Osteocyte (in vitro differentiated cells): ENCODE results near the gene ADAMTSL3. TPM values are rescaled to one million over a fixed set of nuclear protein-coding genes. Genes with fewer than 3 reads are reported as not detected.

Experiments used
- DNase-seq: peaks from one replicate; pipeline ENCODE4 v3.0.0; 2021; ENCODE audit warnings: mixed read lengths; ENCODE audit not compliant: unreplicated experiment; ENCODE audit errors: extremely low spot score
- H3K27ac Mint-ChIP-seq: one replicate; pipeline ENCODE4 v1.8.0; 2021; ENCODE audit warnings: mild to moderate bottlenecking, mixed read lengths; ENCODE audit not compliant: unreplicated experiment
- H3K27me3 Mint-ChIP-seq: one replicate; pipeline ENCODE4 v1.8.0; 2021; ENCODE audit warnings: mixed read lengths; ENCODE audit not compliant: unreplicated experiment
- H3K36me3 Mint-ChIP-seq: one replicate; pipeline ENCODE4 v1.8.0; 2021; ENCODE audit warnings: mixed read lengths; ENCODE audit not compliant: unreplicated experiment
- H3K4me1 Mint-ChIP-seq: one replicate; pipeline ENCODE4 v1.8.0; 2021; ENCODE audit warnings: mixed read lengths; ENCODE audit not compliant: unreplicated experiment
- H3K4me3 Mint-ChIP-seq: one replicate; pipeline ENCODE4 v1.8.0; 2021; ENCODE audit warnings: mild to moderate bottlenecking, moderate library complexity, mixed read lengths; ENCODE audit not compliant: unreplicated experiment
- H3K9me3 Mint-ChIP-seq: one replicate; pipeline ENCODE4 v1.8.0; 2021; ENCODE audit warnings: mixed read lengths; ENCODE audit not compliant: unreplicated experiment
- total RNA-seq: library from RNA; stranded (reverse); gene quantifications from 2 replicates; pipeline ENCODE4 v1.2.1, GENCODE V29; 2021
- TF ChIP-seq, protein P1 (sequence below): fragments of 200-600 bp; sonication (generic); IDR thresholded peaks from 2 replicates; pipeline ENCODE4 v1.5.0; 2021; ENCODE audit warnings: antibody characterized with exemption, mild to moderate bottlenecking, moderate library complexity

The ADAMTSL3 gene
- total RNA-seq, 1 donor from 2014 or later = not detected

DNA sequence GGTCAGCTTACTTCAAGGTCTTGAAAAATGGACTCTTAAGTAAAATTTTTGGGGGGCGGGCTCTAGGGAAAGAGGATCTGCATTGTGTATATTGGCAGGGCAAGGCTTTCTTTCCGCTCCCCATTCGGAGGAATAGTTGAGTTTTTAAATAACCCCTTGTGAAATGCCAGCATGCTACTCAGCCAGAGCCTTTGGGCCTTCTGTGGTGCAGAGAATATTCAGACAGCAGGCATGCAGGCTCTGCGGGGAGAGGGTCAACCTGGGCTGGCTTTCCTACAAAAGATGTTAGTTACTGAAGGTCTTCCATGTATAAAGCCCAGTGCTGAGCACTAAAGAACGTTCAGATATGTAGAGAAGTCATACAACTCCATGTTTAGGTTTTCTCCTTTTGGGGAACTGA, 40.6 kb downstream of the ADAMTSL3 start:
- no peak for DNase-seq
- Mint-ChIP-seq H3K27ac (no peak overlapping the region), H3K4me3 (no peak overlapping the region), H3K4me1 (no peaks in the 10 kb centered on the region), H3K27me3 (no peaks in the 10 kb centered on the region), H3K9me3 (peaks cover 4% of the 10 kb centered on the region), H3K36me3 (no peaks in the 10 kb centered on the region)
- TF ChIP-seq, protein P1, sequence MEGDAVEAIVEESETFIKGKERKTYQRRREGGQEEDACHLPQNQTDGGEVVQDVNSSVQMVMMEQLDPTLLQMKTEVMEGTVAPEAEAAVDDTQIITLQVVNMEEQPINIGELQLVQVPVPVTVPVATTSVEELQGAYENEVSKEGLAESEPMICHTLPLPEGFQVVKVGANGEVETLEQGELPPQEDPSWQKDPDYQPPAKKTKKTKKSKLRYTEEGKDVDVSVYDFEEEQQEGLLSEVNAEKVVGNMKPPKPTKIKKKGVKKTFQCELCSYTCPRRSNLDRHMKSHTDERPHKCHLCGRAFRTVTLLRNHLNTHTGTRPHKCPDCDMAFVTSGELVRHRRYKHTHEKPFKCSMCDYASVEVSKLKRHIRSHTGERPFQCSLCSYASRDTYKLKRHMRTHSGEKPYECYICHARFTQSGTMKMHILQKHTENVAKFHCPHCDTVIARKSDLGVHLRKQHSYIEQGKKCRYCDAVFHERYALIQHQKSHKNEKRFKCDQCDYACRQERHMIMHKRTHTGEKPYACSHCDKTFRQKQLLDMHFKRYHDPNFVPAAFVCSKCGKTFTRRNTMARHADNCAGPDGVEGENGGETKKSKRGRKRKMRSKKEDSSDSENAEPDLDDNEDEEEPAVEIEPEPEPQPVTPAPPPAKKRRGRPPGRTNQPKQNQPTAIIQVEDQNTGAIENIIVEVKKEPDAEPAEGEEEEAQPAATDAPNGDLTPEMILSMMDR = no peak

GRCh38 chr15:83695246-83695645, 41.3 kb downstream of the ADAMTSL3 start:
- Mint-ChIP-seq H3K36me3 (no peaks in the 10 kb centered on the region), H3K27me3 (no peaks in the 10 kb centered on the region), H3K4me1 (no peaks in the 10 kb centered on the region), H3K4me3 (no peak overlapping the region), H3K27ac (no peak overlapping the region), H3K9me3 (peaks cover 11% of the 10 kb centered on the region)
- DNase-seq = no peak
- TF ChIP-seq, protein P1 = no peak

- H3K4me3 Mint-ChIP-seq = no peak overlapping the region
- H3K27me3 Mint-ChIP-seq = no peaks in the 10 kb centered on the region
- TF ChIP-seq, protein P1 = no peak
- no peak for DNase-seq
- H3K36me3 Mint-ChIP-seq = no peaks in the 10 kb centered on the region
- H3K9me3 Mint-ChIP-seq = peaks cover 11% of the 10 kb centered on the region
- H3K4me1 Mint-ChIP-seq = no peaks in the 10 kb centered on the region
- H3K27ac Mint-ChIP-seq = no peak overlapping the region
These were observed 42.0 kb downstream of the ADAMTSL3 start for GRCh38 chr15:83695901-83696425.

GRCh38 chr15:83697716-83698115, 43.8 kb downstream of the ADAMTSL3 start:
- Mint-ChIP-seq H3K27ac (no peak overlapping the region), H3K4me1 (no peaks in the 10 kb centered on the region)

GRCh38 chr15:83698294-83698693, 44.4 kb downstream of the ADAMTSL3 start:
- Mint-ChIP-seq H3K9me3 (peaks cover 15% of the 10 kb centered on the region), H3K27me3 (no peaks in the 10 kb centered on the region), H3K4me3 (no peak overlapping the region), H3K27ac (no peak overlapping the region), H3K4me1 (no peaks in the 10 kb centered on the region), H3K36me3 (no peaks in the 10 kb centered on the region)
- TF ChIP-seq, protein P1 = no peak
- DNase-seq = no peak

More at GRCh38 chr15:83697716-83698115, 43.8 kb downstream of the ADAMTSL3 start:
- Mint-ChIP-seq H3K9me3 (peaks cover 15% of the 10 kb centered on the region), H3K4me3 (no peak overlapping the region), H3K27me3 (no peaks in the 10 kb centered on the region), H3K36me3 (no peaks in the 10 kb centered on the region)
- TF ChIP-seq, protein P1 = no peak
- DNase-seq = no peak
